NCI-H1092 (cell line): ENCODE measurements around the gene CLSTN3.

ENCODE experiments used
- DNase-seq: peaks from one replicate; lab custom pipeline; 2025; lab: John Stamatoyannopoulos, UW

The CLSTN3 gene

DNA sequence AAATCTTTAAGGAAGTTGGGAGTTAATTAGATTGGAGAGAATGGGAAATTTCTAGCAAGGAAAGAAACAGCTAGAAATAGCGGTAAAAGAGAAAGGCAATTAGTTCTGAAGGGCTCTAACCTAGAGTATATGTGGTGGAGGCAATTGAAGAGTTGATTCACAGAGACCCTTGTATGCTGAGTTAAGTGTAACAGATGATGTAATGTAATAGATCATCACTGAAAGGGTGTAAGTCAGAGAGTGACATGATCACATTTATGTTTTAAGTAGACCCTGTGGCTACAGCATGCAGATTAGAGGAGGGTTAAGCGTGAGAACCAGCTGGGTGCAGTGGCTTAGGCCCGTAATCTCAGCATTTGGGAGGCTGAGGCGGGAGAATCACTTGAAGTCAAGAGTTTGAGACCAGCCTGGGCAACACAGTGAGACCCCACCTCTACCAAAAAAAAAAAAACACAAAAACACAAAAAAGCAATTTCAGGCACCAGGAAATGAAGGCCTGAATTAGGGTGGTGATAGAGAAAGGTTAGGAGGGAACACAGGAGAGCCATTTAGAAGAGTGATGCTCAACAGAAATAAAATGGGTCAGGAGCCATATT is 4.4 kb upstream of the CLSTN3 start:
- DNase-seq, result no peak

DNA sequence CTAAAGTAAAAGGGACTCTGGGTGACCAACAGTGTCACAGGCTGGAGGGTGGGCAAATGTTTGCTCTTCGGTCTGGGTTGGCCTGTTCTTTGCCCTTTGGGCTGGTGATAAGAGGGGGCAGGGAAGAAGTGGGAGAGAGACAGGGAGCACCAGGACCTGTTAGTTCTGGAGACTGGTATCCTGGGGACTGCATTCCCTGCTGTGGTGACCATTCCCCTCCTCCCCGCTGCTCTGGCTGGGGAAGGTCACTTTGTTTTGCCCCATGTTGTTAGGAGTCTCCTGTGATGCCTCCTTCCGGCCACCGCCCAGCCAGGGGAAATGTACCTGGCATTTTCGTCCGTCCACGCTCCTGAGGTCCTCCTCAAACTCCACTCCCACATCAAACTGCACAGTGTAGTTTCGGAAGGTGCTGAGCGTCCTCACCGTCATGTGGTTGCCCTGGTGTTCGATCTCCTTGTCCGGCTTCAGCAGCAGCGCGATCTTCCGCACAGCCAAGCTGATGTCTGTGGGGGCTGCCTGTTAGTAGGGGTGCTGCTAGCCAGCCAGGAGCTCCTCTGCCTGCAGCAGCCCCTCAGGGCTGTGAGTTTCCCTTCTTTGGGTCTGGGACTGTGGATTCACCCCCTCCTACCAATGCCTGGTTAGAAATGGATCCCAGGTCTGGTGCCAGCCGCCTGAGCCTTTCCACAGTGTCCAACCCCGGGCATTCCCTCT is 2.1 kb upstream of the CLSTN3 start:
- DNase-seq, result no peak

DNA sequence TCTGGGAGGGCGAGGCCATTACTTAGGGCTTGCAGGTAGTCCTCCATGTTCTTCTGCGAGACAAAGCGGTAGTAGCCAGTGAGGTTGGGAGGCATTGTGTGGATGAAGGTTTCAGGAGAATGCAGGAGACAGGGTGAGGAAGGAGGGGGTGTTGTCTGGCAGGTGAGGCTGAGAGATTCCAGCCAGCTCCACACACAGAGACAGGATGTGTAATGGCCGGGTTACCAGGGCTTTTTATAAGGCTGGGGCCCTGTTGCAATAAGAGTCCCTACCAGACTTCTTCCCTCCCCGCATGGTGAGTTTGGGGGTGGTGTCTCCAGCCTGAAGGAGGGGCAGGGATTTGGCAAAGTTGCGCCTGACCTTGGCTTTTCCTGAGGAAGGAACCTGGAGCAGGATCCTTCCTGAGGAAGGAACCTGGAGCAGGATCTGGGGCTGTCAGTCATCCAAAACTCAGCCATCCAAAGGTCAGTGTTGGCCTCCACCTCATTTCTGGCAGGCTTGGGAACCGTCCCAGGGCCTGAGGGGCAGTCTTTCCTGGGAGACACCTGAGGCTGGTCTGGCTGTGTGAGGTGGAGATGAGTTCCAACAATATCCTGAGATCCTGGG is 1.4 kb upstream of the CLSTN3 start, which contains the start of gene RBP5:
Gene RBP5, minus strand, starts transcription at position 209 of the 606 bp plus-strand sequence. Its CDS starts 114 bp downstream, at position 95.
- DNase-seq, result no peak

GRCh38 chr12:7129287-7129871 is 792 bp upstream of the CLSTN3 start:
- no peak for DNase-seq

DNA sequence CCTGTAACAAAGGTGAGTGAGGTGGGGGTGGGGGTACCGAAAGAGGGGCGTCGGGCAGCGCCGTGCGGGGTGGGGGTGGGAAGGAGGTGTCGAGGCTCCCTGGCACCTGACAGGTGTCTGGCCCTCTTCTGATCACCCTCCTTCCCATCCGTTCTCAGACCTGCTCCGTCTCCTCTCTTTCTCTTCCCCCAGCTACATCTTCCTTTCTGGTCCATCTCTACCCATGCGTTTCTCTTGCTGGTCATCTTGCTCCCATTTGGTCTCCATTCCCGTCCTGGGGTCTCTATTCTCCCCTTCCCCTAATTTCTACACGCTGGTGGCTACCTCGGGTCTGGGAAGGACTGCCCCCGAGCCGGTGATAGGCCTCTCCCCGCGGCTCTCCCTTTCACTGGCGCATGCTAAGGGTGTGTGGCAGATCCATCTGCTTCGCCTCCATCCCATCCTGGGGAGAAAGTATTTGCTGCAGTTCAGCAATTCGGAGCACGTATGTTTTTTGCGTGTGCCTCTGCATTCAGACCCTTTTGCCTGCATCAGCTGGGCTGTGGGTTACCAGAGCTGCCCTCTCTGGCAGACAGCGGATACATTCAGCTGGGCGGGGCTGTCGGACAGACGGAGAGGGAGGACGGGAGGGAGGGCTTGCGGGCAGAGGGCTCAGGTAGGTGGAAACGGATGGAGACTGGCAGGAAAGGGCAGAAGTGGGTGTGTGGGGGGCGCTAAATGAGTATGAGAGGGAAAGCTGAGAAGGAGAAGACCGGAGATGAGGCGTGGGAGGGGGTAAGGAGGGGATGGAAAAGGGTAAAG is 730 bp downstream of the CLSTN3 start:
- DNase-seq, result no peak

DNA sequence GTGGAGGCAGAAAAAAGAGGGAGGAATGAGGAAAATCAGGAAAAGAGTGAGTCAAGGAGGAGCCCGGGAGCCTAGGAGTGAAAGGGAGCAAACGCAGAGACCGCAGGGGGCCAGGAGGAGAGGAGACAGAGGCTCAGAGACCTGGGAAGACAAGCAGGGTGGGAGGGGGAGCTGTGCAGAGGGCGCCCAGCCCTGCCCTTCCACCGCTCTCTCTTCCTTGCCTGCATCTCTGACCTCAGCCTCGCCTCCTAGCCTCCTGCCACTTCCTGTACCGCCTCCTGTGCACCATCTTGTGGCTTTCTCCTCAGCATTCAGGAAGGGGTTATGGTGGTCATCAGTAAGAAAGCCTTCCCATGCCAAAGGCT is 1.3 kb downstream of the CLSTN3 start:
- DNase-seq, result no peak

- no peak for DNase-seq
Measured at GRCh38 chr12:7134396-7135166, 4.4 kb downstream of the CLSTN3 start.

DNA sequence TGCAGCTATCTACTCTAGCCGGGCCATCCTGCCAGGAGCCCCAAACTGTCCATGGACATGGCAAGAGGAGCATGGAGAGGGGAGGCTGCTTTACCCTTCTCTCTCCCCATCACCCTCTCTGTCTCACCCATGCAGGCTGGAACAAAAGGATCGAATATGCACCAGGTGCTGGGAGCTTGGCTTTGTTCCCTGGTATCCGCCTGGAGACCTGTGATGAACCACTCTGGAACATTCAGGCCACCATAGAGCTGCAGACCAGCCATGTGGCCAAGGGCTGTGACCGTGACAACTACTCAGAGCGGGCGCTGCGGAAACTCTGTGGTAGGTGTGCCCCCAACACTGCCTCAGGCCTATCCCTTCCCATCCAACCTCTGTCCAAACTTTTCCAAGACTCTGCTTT is 5.9 kb downstream of the CLSTN3 start:
- no peak for DNase-seq

DNA sequence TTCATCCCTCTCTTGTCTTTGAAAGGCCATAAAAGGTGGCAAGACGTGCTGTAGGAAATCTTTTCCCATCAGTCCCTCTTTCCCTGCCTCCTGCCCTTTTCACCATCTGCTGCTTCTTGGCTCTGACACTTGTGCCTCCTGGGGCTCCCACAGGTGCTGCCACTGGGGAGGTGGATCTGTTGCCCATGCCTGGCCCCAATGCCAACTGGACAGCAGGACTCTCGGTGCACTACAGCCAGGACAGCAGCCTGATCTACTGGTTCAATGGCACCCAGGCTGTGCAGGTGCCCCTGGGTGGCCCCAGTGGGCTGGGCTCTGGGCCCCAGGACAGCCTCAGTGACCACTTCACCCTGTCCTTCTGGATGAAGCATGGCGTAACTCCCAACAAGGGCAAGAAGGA is 6.5 kb downstream of the CLSTN3 start:
- DNase-seq, result no peak

DNA sequence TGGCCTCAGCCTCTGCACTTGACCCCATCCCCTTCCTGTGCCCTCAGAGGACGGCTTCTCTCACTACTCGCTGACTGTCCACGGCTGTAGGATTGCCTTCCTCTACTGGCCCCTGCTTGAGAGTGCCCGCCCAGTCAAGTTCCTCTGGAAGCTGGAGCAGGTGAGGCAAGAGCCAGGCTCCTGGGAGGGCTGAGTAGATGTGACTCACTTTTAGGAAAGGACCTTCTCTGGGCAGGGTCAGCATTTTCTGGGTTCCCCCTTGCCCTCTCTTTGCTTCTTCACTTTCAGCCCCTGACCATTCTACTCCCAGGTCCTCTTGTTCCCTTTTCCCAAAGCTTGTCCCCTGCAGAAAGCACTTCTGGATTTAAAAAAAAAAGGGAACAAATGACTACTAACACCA is 7.7 kb downstream of the CLSTN3 start:
- no peak for DNase-seq

DNA sequence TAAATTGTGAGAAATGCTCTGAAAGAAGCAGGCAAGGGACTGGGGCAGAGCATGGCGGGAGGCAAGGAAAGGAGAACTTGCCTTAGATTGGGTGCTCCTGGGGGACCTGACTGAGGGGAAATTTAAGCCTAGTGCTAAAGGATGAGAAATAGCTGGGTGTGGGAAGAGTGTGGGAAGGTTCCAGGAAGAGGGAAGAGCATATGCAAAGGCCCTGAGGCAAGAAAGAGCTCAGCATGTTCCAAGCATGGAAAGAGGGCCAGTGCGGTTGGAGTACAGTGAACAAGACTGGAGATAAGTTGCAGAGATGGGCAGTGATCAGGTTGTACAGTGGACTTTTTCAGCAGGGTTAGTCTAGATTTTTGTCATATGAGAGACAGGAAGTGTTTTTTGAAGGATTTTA is 9.0 kb downstream of the CLSTN3 start:
- no peak for DNase-seq

GRCh38 chr12:7141351-7142005 is 11.3 kb downstream of the CLSTN3 start:
- no peak for DNase-seq

DNA sequence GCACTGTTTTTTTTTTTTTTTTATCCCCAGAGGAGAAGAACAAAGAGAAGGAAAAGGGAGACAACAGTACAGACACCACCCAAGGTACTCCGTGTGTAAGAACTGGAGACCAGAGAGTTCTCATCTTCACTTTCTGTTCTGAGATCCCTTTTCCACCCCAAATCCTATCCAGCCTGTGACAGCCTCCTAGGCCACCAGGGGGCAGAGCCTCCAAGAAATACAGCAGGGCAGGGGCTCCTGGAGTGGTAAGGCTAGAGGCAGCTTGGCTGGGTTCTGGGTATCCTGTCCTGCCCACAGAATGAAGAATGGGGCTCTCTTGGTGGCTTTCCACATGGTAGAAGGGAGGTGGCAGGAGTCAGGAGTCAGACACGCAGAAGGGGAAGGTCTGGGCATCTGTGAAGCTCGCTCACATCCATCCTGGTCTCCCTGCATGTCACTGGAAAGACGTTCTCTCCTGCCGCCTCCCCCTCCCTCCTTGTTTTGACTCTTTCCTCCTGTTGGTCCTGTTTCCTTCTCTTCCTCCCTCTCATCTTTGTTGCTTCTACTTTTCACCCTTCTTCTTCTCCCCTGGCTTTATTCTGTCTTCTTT is 12.0 kb downstream of the CLSTN3 start:
- DNase-seq, result no peak

GRCh38 chr12:7142809-7143465 is 12.8 kb downstream of the CLSTN3 start:
- no peak for DNase-seq

- DNase-seq, result no peak
Measured at GRCh38 chr12:7143564-7143963, 13.4 kb downstream of the CLSTN3 start.

GRCh38 chr12:7144414-7145120 is 14.4 kb downstream of the CLSTN3 start:
- no peak for DNase-seq

- no peak for DNase-seq
Measured at GRCh38 chr12:7145671-7146070, 15.5 kb downstream of the CLSTN3 start.

GRCh38 chr12:7146228-7146627 is 16.1 kb downstream of the CLSTN3 start:
- DNase-seq, result no peak

DNA sequence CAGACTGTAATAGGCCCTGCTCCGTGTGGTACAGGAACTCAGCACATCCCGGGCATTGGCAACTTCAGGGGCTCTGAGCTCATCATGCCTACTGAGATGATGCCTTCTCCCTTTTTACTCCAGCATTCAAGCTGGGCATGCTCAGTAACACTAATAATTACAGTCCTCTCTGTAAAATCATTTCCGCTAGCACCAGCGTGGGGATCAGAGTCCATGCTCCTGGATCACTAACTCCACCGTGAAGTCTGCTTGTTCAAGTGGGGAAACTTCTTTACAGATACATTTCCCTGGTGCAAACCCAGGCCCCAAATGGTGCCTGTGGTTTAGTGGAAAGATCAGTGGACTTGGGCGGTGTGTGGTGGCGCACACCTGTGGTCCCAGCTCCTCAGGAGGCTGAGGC is 16.7 kb downstream of the CLSTN3 start:
- no peak for DNase-seq
